ENCODE measurements around the gene ABCC9.

The ABCC9 gene

GRCh38 chr12:21940549-21941505, at the start of gene ABCC9:
TSS of gene ABCC9 (minus strand) at chr12:21941426. CDS start at chr12:21936674, 4,752 bp downstream.
- DNase-seq (ENCODE audit: low spot score), result peak; percentile 34

GRCh38 chr12:21989819-21990412, 48.7 kb upstream of the ABCC9 start:
- no peak for DNase-seq (ENCODE audit: low spot score)

- DNase-seq (ENCODE audit: low spot score), result no peak
Observed at GRCh38 chr12:21988619-21989018, 47.4 kb upstream of the ABCC9 start.

- no peak for DNase-seq (ENCODE audit: low spot score)
Observed at GRCh38 chr12:21987755-21988154, 46.5 kb upstream of the ABCC9 start.

- DNase-seq (ENCODE audit: low spot score), result no peak
Observed at GRCh38 chr12:21985155-21985554, 43.9 kb upstream of the ABCC9 start.

- no peak for DNase-seq (ENCODE audit: low spot score)
Observed at GRCh38 chr12:21984375-21984774, 43.1 kb upstream of the ABCC9 start.

- DNase-seq (ENCODE audit: low spot score), result no peak
Observed at GRCh38 chr12:21983095-21983494, 41.9 kb upstream of the ABCC9 start.

- no peak for DNase-seq (ENCODE audit: low spot score)
Observed at GRCh38 chr12:21980544-21980943, 39.3 kb upstream of the ABCC9 start.

- DNase-seq (ENCODE audit: low spot score), result no peak
Observed at GRCh38 chr12:21975293-21975692, 34.1 kb upstream of the ABCC9 start.

- no peak for DNase-seq (ENCODE audit: low spot score)
Observed at GRCh38 chr12:21973221-21973620, 32.0 kb upstream of the ABCC9 start.

- DNase-seq (ENCODE audit: low spot score), result no peak
Observed at GRCh38 chr12:21972055-21972454, 30.8 kb upstream of the ABCC9 start.

- DNase-seq (ENCODE audit: low spot score), result no peak
Observed at GRCh38 chr12:21971344-21971743, 30.1 kb upstream of the ABCC9 start.

- no peak for DNase-seq (ENCODE audit: low spot score)
Observed at GRCh38 chr12:21962821-21963220, 21.6 kb upstream of the ABCC9 start.

GRCh38 chr12:21962236-21962635, 21.0 kb upstream of the ABCC9 start:
- no peak for DNase-seq (ENCODE audit: low spot score)

- DNase-seq (ENCODE audit: low spot score), result no peak
Observed at GRCh38 chr12:21950649-21951048, 9.4 kb upstream of the ABCC9 start.

- DNase-seq (ENCODE audit: low spot score), result no peak
Observed at GRCh38 chr12:21949036-21949435, 7.8 kb upstream of the ABCC9 start.

GRCh38 chr12:21946983-21947382, 5.8 kb upstream of the ABCC9 start:
- DNase-seq (ENCODE audit: low spot score), result no peak

GRCh38 chr12:21945002-21945401, 3.8 kb upstream of the ABCC9 start:
- no peak for DNase-seq (ENCODE audit: low spot score)

- no peak for DNase-seq (ENCODE audit: low spot score)
Observed at GRCh38 chr12:21942377-21942703, 1.1 kb upstream of the ABCC9 start.

GRCh38 chr12:21941506-21942376, 515 bp upstream of the ABCC9 start:
- peak; percentile 11 for DNase-seq (ENCODE audit: low spot score)

GRCh38 chr12:21939435-21939834, 1.8 kb downstream of the ABCC9 start:
- peak; percentile 12 for DNase-seq (ENCODE audit: low spot score)

- no peak for DNase-seq (ENCODE audit: low spot score)
Observed at GRCh38 chr12:21938879-21939278, 2.3 kb downstream of the ABCC9 start.

- no peak for DNase-seq (ENCODE audit: low spot score)
Observed at GRCh38 chr12:21934173-21934572, 7.1 kb downstream of the ABCC9 start.
